DOHH2 (cell line): ENCODE data around the gene FKBP8.

Experiments
- H3F3A ChIP-seq: fragments of 200-600 bp; sonication (generic), shearing (Covaris generic); 2 replicates; pipeline ENCODE4 v1.6.0; 2016; ENCODE audit warnings: antibody characterized with exemption, mild to moderate bottlenecking; ENCODE audit not compliant: control insufficient read depth, insufficient read depth
- H3K27ac ChIP-seq: fragments of 200-600 bp; sonication (generic); 2 replicates; pipeline ENCODE4 v1.5.1; 2014; ENCODE audit warnings: low read depth, mild to moderate bottlenecking, low read length, moderate library complexity
- H3K27me3 ChIP-seq: fragments of 200-600 bp; sonication (generic); 2 replicates; pipeline ENCODE4 v1.6.1; 2014; ENCODE audit warnings: mild to moderate bottlenecking, low read length, mixed read lengths; ENCODE audit not compliant: control insufficient read depth
- H3K36me3 ChIP-seq: fragments of 200-600 bp; sonication (generic); 2 replicates; pipeline ENCODE4 v1.6.1; 2014; ENCODE audit warnings: mild to moderate bottlenecking, low read length, moderate library complexity, mixed read lengths; ENCODE audit not compliant: control insufficient read depth
- H3K4me1 ChIP-seq: fragments of 200-600 bp; sonication (generic); 2 replicates; pipeline ENCODE4 v1.6.1; 2014; ENCODE audit warnings: mild to moderate bottlenecking, low read length, mixed read lengths; ENCODE audit not compliant: control insufficient read depth
- H3K4me2 ChIP-seq: fragments of 200-600 bp; sonication (generic); 2 replicates; pipeline ENCODE4 v1.6.0; 2014; ENCODE audit warnings: mild to moderate bottlenecking, low read length, moderate library complexity
- H3K4me3 ChIP-seq: fragments of 200-600 bp; sonication (generic); 2 replicates; pipeline ENCODE4 v1.5.1; 2014; ENCODE audit warnings: mild to moderate bottlenecking, low read length, mixed read lengths
- H3K79me2 ChIP-seq: fragments of 200-600 bp; sonication (generic); 2 replicates; pipeline ENCODE4 v1.6.1; 2014; ENCODE audit warnings: mild to moderate bottlenecking, low read length, mixed read lengths; ENCODE audit not compliant: control insufficient read depth
- H3K9me2 ChIP-seq: fragments of 200-600 bp; sonication (generic); replicated peaks from 2 replicates; pipeline ENCODE4 v1.6.1; 2014; ENCODE audit warnings: mild to moderate bottlenecking, low read length, mixed read lengths; ENCODE audit not compliant: control insufficient read depth
- H3K9me3 ChIP-seq: fragments of 200-600 bp; sonication (generic); 2 replicates; pipeline ENCODE4 v1.6.1; 2014; ENCODE audit warnings: antibody characterized with exemption, low read length, mixed read lengths; ENCODE audit not compliant: control insufficient read depth, insufficient read depth
- H4K20me1 ChIP-seq: fragments of 200-600 bp; sonication (generic); 2 replicates; pipeline ENCODE4 v1.6.0; 2014; ENCODE audit warnings: low read depth, mild to moderate bottlenecking, antibody characterized with exemption, low read length, moderate library complexity; ENCODE audit not compliant: control insufficient read depth, insufficient read depth
- EZH2phosphoT487 ChIP-seq: fragments of 200-600 bp; sonication (generic); IDR thresholded peaks from 2 replicates; pipeline ENCODE4 v1.6.1; 2017; ENCODE audit warnings: borderline replicate concordance, mild to moderate bottlenecking, antibody characterized with exemption, low read length, moderate library complexity, mixed read lengths
- TF ChIP-seq, protein P1 (sequence below): fragments of 200-600 bp; sonication (generic); IDR thresholded peaks from one replicate; pipeline ENCODE4 v1.5.1; 2014; ENCODE audit warnings: antibody characterized with exemption, mild to moderate bottlenecking, low read depth, low read length; ENCODE audit not compliant: poor library complexity, severe bottlenecking

FKBP8 gene

DNA sequence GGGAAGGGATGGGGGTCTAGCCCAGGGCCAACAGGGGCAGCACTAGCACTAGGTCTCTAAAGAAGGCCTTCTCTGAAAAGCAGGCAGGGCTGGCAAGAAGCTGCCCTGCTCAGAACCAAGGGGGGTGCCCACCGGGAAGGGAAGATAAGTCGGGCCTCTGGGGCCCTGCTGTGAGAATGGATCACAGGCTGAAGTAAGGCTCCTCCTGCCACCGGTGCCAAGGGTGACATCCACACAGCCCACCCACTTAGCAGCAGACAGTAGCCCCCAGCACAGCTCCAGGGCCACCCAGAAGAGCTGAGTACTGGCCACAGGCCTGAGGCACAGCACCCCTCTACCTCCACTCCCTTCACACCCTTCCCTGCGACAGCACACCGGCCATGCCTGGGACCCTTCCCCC lies 27.4 kb downstream of the FKBP8 start:
- Histone ChIP-seq H3F3A (no peaks in the 10 kb centered on the region), H3K79me2 (peaks cover 96% of the 10 kb centered on the region), H4K20me1 (peaks cover 21% of the 10 kb centered on the region), H3K27me3 (no peaks in the 10 kb centered on the region), H3K27ac (no peak overlapping the region), H3K4me2 (no peak overlapping the region), H3K4me3 (no peak overlapping the region), H3K4me1 (peaks cover 5% of the 10 kb centered on the region), H3K36me3 (peaks cover 3% of the 10 kb centered on the region; the same call in 1 of the 2 replicates), H3K9me3 (no peaks in the 10 kb centered on the region), H3K9me2 (no peaks in the 10 kb centered on the region)
- TF ChIP-seq EZH2phosphoT487: no peak
- TF ChIP-seq, protein P1, sequence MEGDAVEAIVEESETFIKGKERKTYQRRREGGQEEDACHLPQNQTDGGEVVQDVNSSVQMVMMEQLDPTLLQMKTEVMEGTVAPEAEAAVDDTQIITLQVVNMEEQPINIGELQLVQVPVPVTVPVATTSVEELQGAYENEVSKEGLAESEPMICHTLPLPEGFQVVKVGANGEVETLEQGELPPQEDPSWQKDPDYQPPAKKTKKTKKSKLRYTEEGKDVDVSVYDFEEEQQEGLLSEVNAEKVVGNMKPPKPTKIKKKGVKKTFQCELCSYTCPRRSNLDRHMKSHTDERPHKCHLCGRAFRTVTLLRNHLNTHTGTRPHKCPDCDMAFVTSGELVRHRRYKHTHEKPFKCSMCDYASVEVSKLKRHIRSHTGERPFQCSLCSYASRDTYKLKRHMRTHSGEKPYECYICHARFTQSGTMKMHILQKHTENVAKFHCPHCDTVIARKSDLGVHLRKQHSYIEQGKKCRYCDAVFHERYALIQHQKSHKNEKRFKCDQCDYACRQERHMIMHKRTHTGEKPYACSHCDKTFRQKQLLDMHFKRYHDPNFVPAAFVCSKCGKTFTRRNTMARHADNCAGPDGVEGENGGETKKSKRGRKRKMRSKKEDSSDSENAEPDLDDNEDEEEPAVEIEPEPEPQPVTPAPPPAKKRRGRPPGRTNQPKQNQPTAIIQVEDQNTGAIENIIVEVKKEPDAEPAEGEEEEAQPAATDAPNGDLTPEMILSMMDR: no peak

DNA sequence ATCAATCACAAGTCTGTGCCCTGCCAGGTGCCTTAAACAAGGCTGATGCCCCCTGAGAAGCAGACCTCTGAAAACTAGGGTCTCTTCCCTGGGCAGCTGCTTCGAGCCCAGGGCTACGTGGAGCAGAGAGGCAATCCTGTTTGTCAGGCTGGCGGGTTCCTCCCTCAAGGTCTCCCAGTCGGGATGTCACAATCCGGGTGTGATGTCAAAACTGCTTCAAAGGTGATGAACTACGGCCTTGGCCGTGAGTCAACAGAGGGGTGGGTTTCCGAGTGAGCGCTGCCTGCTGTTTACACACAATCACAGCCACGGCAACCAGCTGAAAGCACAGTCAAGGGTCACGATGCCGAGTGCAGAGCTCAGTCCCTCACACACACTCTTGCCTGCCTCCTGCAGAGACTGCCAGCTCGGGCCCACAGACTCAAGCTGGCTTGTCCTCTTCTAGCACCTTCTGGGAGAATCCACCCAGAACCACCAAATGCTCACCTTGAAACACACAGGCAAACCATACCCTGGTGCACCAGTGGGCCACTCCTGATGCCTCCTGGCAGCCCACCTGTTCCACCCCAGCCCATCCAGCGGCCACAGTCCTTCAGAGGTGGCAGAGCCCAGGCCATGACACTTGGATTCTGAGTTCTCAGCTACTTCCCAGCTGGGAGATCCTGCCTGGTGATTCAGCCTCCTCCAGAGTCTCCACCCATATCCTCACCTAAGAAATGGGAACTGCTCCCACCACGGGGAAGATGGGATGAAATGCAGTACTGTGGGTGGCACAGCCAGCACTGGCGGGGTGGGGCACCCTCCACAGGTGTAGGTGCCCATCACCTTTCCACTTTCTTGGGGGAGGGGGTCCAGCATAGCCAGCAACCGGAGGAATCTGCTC lies 28.3 kb downstream of the FKBP8 start:
- H3K36me3 ChIP-seq: peaks cover 3% of the 10 kb centered on the region; the same call in 1 of the 2 replicates
- H3K27me3 ChIP-seq: no peaks in the 10 kb centered on the region
- no peak overlapping the region for H3K27ac ChIP-seq
- peaks cover 95% of the 10 kb centered on the region for H3K79me2 ChIP-seq
- H3K4me1 ChIP-seq: peaks cover 3% of the 10 kb centered on the region
- H3F3A ChIP-seq: no peaks in the 10 kb centered on the region
- H3K9me2 ChIP-seq: no peaks in the 10 kb centered on the region
- H3K4me3 ChIP-seq: no peak overlapping the region
- peaks cover 21% of the 10 kb centered on the region for H4K20me1 ChIP-seq
- no peak for TF ChIP-seq EZH2phosphoT487
- TF ChIP-seq, protein P1: no peak
- no peaks in the 10 kb centered on the region for H3K9me3 ChIP-seq
- no peak overlapping the region for H3K4me2 ChIP-seq

DNA sequence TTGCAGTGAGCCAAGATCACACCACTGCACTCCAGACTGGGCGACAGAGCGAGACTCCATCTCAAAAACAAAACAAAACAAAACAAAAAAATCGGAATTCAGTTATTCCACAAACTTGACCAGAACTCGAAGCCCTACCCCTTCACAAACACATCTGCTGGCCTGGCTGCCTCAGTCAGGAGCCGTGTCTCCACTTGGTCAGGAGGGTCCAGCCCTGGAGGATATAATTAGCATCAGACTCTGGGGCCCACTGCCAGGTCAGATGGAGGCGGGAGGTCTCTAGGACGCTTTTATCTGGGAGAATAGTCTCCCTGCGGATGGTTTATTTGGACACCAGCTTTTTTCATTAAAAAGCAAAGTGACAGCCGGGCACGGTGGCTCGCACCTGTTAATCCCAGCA lies 29.5 kb downstream of the FKBP8 start:
- Histone ChIP-seq H3K9me2 (no peaks in the 10 kb centered on the region), H3K79me2 (peaks cover 94% of the 10 kb centered on the region), H3K36me3 (no peaks in the 10 kb centered on the region), H4K20me1 (peaks cover 25% of the 10 kb centered on the region), H3K4me1 (no peaks in the 10 kb centered on the region), H3K9me3 (no peaks in the 10 kb centered on the region), H3F3A (no peaks in the 10 kb centered on the region), H3K4me3 (no peak overlapping the region), H3K27me3 (no peaks in the 10 kb centered on the region), H3K27ac (no peak overlapping the region), H3K4me2 (no peak overlapping the region)
- TF ChIP-seq, protein P1: no peak
- no peak for TF ChIP-seq EZH2phosphoT487
